Activated T-cell treated with anti-CD3 and anti-CD28 coated beads for 24 hours (primary cell): ENCODE results near the gene TBL1X.

Experiments
- DNase-seq: peaks from one replicate; pipeline ENCODE4 v3.0.0-alpha.2; 2020; ENCODE audit warnings: low read depth

TBL1X gene

GRCh38 chrX:9628779-9629493 lies 164.1 kb downstream of the TBL1X start:
- no peak for DNase-seq

GRCh38 chrX:9634551-9634950 lies 169.7 kb downstream of the TBL1X start:
- no peak for DNase-seq

GRCh38 chrX:9635368-9635767 lies 170.5 kb downstream of the TBL1X start:
- DNase-seq = no peak

GRCh38 chrX:9635803-9636202 lies 170.9 kb downstream of the TBL1X start:
- DNase-seq = no peak

- no peak for DNase-seq
These were observed 174.0 kb downstream of the TBL1X start for GRCh38 chrX:9638871-9639270.

- DNase-seq = no peak
These were observed 177.6 kb downstream of the TBL1X start for GRCh38 chrX:9642270-9642995.

GRCh38 chrX:9643807-9644206 lies 178.9 kb downstream of the TBL1X start:
- no peak for DNase-seq

- DNase-seq = peak; percentile 14
These were observed 179.5 kb downstream of the TBL1X start for GRCh38 chrX:9644335-9644734.

GRCh38 chrX:9646471-9647224 lies 181.8 kb downstream of the TBL1X start:
- DNase-seq = no peak

GRCh38 chrX:9647431-9647830 lies 182.6 kb downstream of the TBL1X start:
- DNase-seq = no peak

GRCh38 chrX:9650091-9650490 lies 185.2 kb downstream of the TBL1X start:
- no peak for DNase-seq

GRCh38 chrX:9651737-9652136 lies 186.9 kb downstream of the TBL1X start:
- DNase-seq = no peak

GRCh38 chrX:9654929-9655328 lies 190.1 kb downstream of the TBL1X start:
- no peak for DNase-seq

GRCh38 chrX:9656277-9656676 lies 191.4 kb downstream of the TBL1X start:
- DNase-seq = no peak

GRCh38 chrX:9656871-9657270 lies 192.0 kb downstream of the TBL1X start:
- DNase-seq = no peak

- DNase-seq = no peak
These were observed 192.9 kb downstream of the TBL1X start for GRCh38 chrX:9657590-9658256.

- no peak for DNase-seq
These were observed 193.6 kb downstream of the TBL1X start for GRCh38 chrX:9658409-9658808.

GRCh38 chrX:9659571-9660195 lies 194.8 kb downstream of the TBL1X start:
- no peak for DNase-seq

- DNase-seq = no peak
These were observed 197.3 kb downstream of the TBL1X start for GRCh38 chrX:9662148-9662547.

GRCh38 chrX:9663216-9663615 lies 198.4 kb downstream of the TBL1X start:
- no peak for DNase-seq

GRCh38 chrX:9664224-9664623 lies 199.4 kb downstream of the TBL1X start:
- DNase-seq = no peak

- DNase-seq = no peak
These were observed 200.3 kb downstream of the TBL1X start for GRCh38 chrX:9665113-9665512.
